Neuronal stem cell (in vitro differentiated cells): Measurements from ENCODE around the gene CLIP1.

ENCODE experiments used
- DNase-seq: peaks from one replicate; pipeline ENCODE4 v3.0.0-alpha.2; 2013; ENCODE audit warnings: low spot score
- H2AFZ ChIP-seq: one replicate; pipeline ENCODE4 v1.6.1; 2013; ENCODE audit warnings: mild to moderate bottlenecking, low read length, inconsistent platforms
- H2AK5ac ChIP-seq: 2 replicates; pipeline ENCODE4 v1.6.1; 2013; ENCODE audit warnings: low read depth, mild to moderate bottlenecking, inconsistent platforms, low read length, moderate library complexity, mixed read lengths
- H2BK120ac ChIP-seq: 2 replicates; pipeline ENCODE4 v1.6.1; 2013; ENCODE audit warnings: low read depth, mild to moderate bottlenecking, inconsistent platforms, low read length, moderate library complexity, mixed read lengths
- H2BK12ac ChIP-seq: one replicate; pipeline ENCODE4 v1.6.1; 2013; ENCODE audit warnings: low read length, inconsistent platforms
- H2BK15ac ChIP-seq: 2 replicates; pipeline ENCODE4 v1.6.1; 2013; ENCODE audit warnings: mild to moderate bottlenecking, low read length, inconsistent platforms, mixed read lengths
- H2BK5ac ChIP-seq: one replicate; pipeline ENCODE4 v1.6.1; 2013; ENCODE audit warnings: inconsistent platforms, mild to moderate bottlenecking, low read length, moderate library complexity
- H3K14ac ChIP-seq: one replicate; pipeline ENCODE4 v1.6.1; 2013; ENCODE audit warnings: low read length, inconsistent platforms
- H3K18ac ChIP-seq: 2 replicates; pipeline ENCODE4 v1.6.1; 2013; ENCODE audit warnings: low read length, inconsistent platforms
- H3K23ac ChIP-seq: 2 replicates; pipeline ENCODE4 v1.6.1; 2013; ENCODE audit warnings: low read depth, mild to moderate bottlenecking, mixed read lengths, low read length, inconsistent platforms; ENCODE audit not compliant: poor library complexity
- H3K27ac ChIP-seq: replicated peaks from 3 replicates; pipeline ENCODE4 v1.5.1; 2013; ENCODE audit warnings: low read length, inconsistent platforms
- H3K27me3 ChIP-seq, 3 experiments: 2 replicates each; pipeline ENCODE4 v1.6.1; 2013; ENCODE audit warnings: low read length in 3 of 3, mild to moderate bottlenecking in 2 of 3, inconsistent platforms in 1 of 3, low read depth in 1 of 3, mixed read lengths in 1 of 3, moderate library complexity in 1 of 3; ENCODE audit not compliant: control insufficient read depth in 3 of 3, insufficient read depth in 3 of 3
- H3K36me3 ChIP-seq, 2 donors: replicated peaks in 1 of 2; 2 replicates each; pipeline ENCODE4 v1.6.1; 2013; ENCODE audit warnings: low read length in 2 of 2; ENCODE audit not compliant: control insufficient read depth in 2 of 2, insufficient read depth in 2 of 2
- H3K4ac ChIP-seq: 2 replicates; pipeline ENCODE4 v1.6.1; 2013; ENCODE audit warnings: inconsistent platforms, mild to moderate bottlenecking, low read length, moderate library complexity
- H3K4me1 ChIP-seq, 2 donors: 1 replicate in 1 of 2; 2 replicates in 1 of 2; pipeline ENCODE4 v1.6.1; 2013; ENCODE audit warnings: low read length in 2 of 2, low read depth in 1 of 2; ENCODE audit not compliant: control insufficient read depth in 2 of 2, insufficient read depth in 1 of 2
- H3K4me2 ChIP-seq: one replicate; pipeline ENCODE4 v1.6.1; 2013; ENCODE audit warnings: mild to moderate bottlenecking, low read length, inconsistent platforms; ENCODE audit not compliant: insufficient read depth, poor library complexity, severe bottlenecking
- H3K4me3 ChIP-seq, 2 donors: 2 replicates each; pipeline ENCODE4 v1.5.1; 2013; ENCODE audit warnings: low read length in 2 of 2, mild to moderate bottlenecking in 2 of 2, inconsistent platforms in 1 of 2, moderate library complexity in 1 of 2
- H3K79me1 ChIP-seq: one replicate; pipeline ENCODE4 v1.6.1; 2013; ENCODE audit warnings: low read depth, mild to moderate bottlenecking, inconsistent platforms, low read length, moderate library complexity
- H3K9ac ChIP-seq: one replicate; pipeline ENCODE4 v1.6.1; 2013; ENCODE audit warnings: mild to moderate bottlenecking, low read depth, low read length, inconsistent platforms; ENCODE audit not compliant: poor library complexity
- H3K9me3 ChIP-seq, 2 donors: replicated peaks in 1 of 2; 2 replicates each; pipeline versions ENCODE3 to v1.6.1; 2013; ENCODE audit warnings: low read length in 2 of 2, mild to moderate bottlenecking in 2 of 2, inconsistent platforms in 1 of 2, low read depth in 1 of 2, mixed read lengths in 1 of 2, moderate library complexity in 1 of 2; ENCODE audit not compliant: control insufficient read depth in 2 of 2, insufficient read depth in 1 of 2
- H4K8ac ChIP-seq: one replicate; pipeline ENCODE4 v1.6.1; 2013; ENCODE audit warnings: low read depth, mild to moderate bottlenecking, inconsistent platforms, low read length, moderate library complexity
- H4K91ac ChIP-seq: one replicate; pipeline ENCODE4 v1.6.1; 2013; ENCODE audit warnings: low read length, low read depth, mild to moderate bottlenecking, inconsistent platforms; ENCODE audit not compliant: poor library complexity
- WGBS, 2 donors: extraction: QIAGEN DNeasy Blood & Tissue Kit; methylation state at CpG; one replicate each; pipeline ENCODE4 v1.1.7; 2013; ENCODE audit warnings: missing lambda C conversion rate in 2 of 2, mixed read lengths in 1 of 2; ENCODE audit not compliant: insufficient read length in 2 of 2, insufficient replicate concordance in 1 of 2; ENCODE audit errors: extremely low coverage in 2 of 2; 5-methylcytosine and 5-hydroxymethylcytosine counted together

Gene CLIP1

GRCh38 chr12:122230798-122231197, 191.7 kb downstream of the CLIP1 start:
- peaks cover 5 to 6% of the 10 kb centered on the region in 2 donors for H3K4me1 ChIP-seq
- no peak overlapping the region for H3K18ac ChIP-seq
- DNase-seq, result no peak
- H2BK120ac ChIP-seq, result no peak overlapping the region
- H3K27ac ChIP-seq, result no peak overlapping the region
- peak overlapping the region; percentile 25 for H3K9ac ChIP-seq
- H2AK5ac ChIP-seq, result no peak overlapping the region
- no peak overlapping the region for H2BK5ac ChIP-seq
- H3K23ac ChIP-seq, result no peak overlapping the region
- peaks cover 3% of the 10 kb centered on the region for H3K79me1 ChIP-seq
- H2BK15ac ChIP-seq, result no peak overlapping the region
- H3K4ac ChIP-seq, result no peak overlapping the region
- H3K27me3 ChIP-seq, result no peaks in the 10 kb centered on the region
- H3K4me2 ChIP-seq, result no peak overlapping the region
- no peak overlapping the region for H4K91ac ChIP-seq
- H4K8ac ChIP-seq, result no peak overlapping the region
- H2BK12ac ChIP-seq, result no peak overlapping the region
- no peak overlapping the region for H3K4me3 ChIP-seq
- no peak overlapping the region for H3K14ac ChIP-seq
- H2AFZ ChIP-seq, result no peak overlapping the region
- H3K9me3 ChIP-seq, result no peaks in the 10 kb centered on the region
- no CpG with 5 or more reads among the region's 6 CpGs for WGBS, 2 donors
- H3K36me3 ChIP-seq, result peaks cover 13 to 56% of the 10 kb centered on the region in 2 donors

- no peak overlapping the region for H2BK5ac ChIP-seq
- no CpG with 5 or more reads among the region's 5 CpGs for WGBS, 2 donors
- no peak overlapping the region for H2BK15ac ChIP-seq
- no peak overlapping the region for H3K4ac ChIP-seq
- no peak overlapping the region for H2BK12ac ChIP-seq
- H3K4me2 ChIP-seq, result no peak overlapping the region
- no peak overlapping the region for H3K14ac ChIP-seq
- H3K79me1 ChIP-seq, result peaks cover 4% of the 10 kb centered on the region
- H3K4me1 ChIP-seq, result peaks cover 11 to 23% of the 10 kb centered on the region in 2 donors
- H3K9ac ChIP-seq, result no peak overlapping the region
- no peaks in the 10 kb centered on the region for H3K9me3 ChIP-seq
- H2AK5ac ChIP-seq, result no peak overlapping the region
- no peak overlapping the region for H4K8ac ChIP-seq
- no peak overlapping the region for H3K23ac ChIP-seq
- H3K27ac ChIP-seq, result no peak overlapping the region
- no peak for DNase-seq
- no peak overlapping the region for H4K91ac ChIP-seq
- no peak overlapping the region for H2BK120ac ChIP-seq
- no peak overlapping the region for H2AFZ ChIP-seq
- peaks cover 9 to 46% of the 10 kb centered on the region in 2 donors for H3K36me3 ChIP-seq
- no peak overlapping the region for H3K18ac ChIP-seq
- no peak overlapping the region for H3K4me3 ChIP-seq
- no peaks in the 10 kb centered on the region for H3K27me3 ChIP-seq
Observed at GRCh38 chr12:122228092-122228491, 194.4 kb downstream of the CLIP1 start.

GRCh38 chr12:122227341-122227740, 195.1 kb downstream of the CLIP1 start:
- H3K14ac ChIP-seq, result no peak overlapping the region
- no peak overlapping the region for H3K9ac ChIP-seq
- H2BK5ac ChIP-seq, result no peak overlapping the region
- no peak overlapping the region for H4K8ac ChIP-seq
- H3K23ac ChIP-seq, result no peak overlapping the region
- no peak overlapping the region for H3K4me3 ChIP-seq
- peaks cover 4% of the 10 kb centered on the region for H3K79me1 ChIP-seq
- no peak overlapping the region for H3K4ac ChIP-seq
- no peak overlapping the region for H2BK15ac ChIP-seq
- H2BK12ac ChIP-seq, result no peak overlapping the region
- H2AFZ ChIP-seq, result no peak overlapping the region
- H3K4me2 ChIP-seq, result no peak overlapping the region
- H3K18ac ChIP-seq, result no peak overlapping the region
- H2AK5ac ChIP-seq, result no peak overlapping the region
- no peak overlapping the region for H4K91ac ChIP-seq
- H3K27me3 ChIP-seq, result no peaks in the 10 kb centered on the region
- no peak overlapping the region for H3K27ac ChIP-seq
- H3K36me3 ChIP-seq, result peaks cover 11 to 48% of the 10 kb centered on the region in 2 donors
- no CpG with 5 or more reads among the region's 17 CpGs for WGBS, 2 donors
- H3K9me3 ChIP-seq, result no peaks in the 10 kb centered on the region
- peaks cover 15 to 26% of the 10 kb centered on the region in 2 donors for H3K4me1 ChIP-seq
- no peak for DNase-seq
- H2BK120ac ChIP-seq, result no peak overlapping the region

- no peak for DNase-seq
- no peak overlapping the region for H3K4ac ChIP-seq
- no peak overlapping the region for H2AK5ac ChIP-seq
- H3K4me1 ChIP-seq, result peaks cover 15 to 26% of the 10 kb centered on the region in 2 donors
- no CpG with 5 or more reads among the region's 55 CpGs for WGBS, 2 donors
- no peak overlapping the region for H2BK15ac ChIP-seq
- H3K27me3 ChIP-seq, result no peaks in the 10 kb centered on the region
- no peak overlapping the region for H2BK120ac ChIP-seq
- H3K9me3 ChIP-seq, result no peaks in the 10 kb centered on the region
- H4K8ac ChIP-seq, result no peak overlapping the region
- no peak overlapping the region for H2BK5ac ChIP-seq
- no peak overlapping the region for H2BK12ac ChIP-seq
- no peak overlapping the region for H3K27ac ChIP-seq
- no peak overlapping the region for H4K91ac ChIP-seq
- H3K23ac ChIP-seq, result peak overlapping the region; percentile 66
- H3K14ac ChIP-seq, result no peak overlapping the region
- peaks cover 12 to 49% of the 10 kb centered on the region in 2 donors for H3K36me3 ChIP-seq
- H3K4me3 ChIP-seq, result peak overlapping the region; percentile 53 to 74
- no peak overlapping the region for H3K9ac ChIP-seq
- H3K4me2 ChIP-seq, result peak overlapping the region; percentile 46
- H3K18ac ChIP-seq, result no peak overlapping the region
- peaks cover 4% of the 10 kb centered on the region for H3K79me1 ChIP-seq
- peak overlapping the region; percentile 87 for H2AFZ ChIP-seq
Observed at GRCh38 chr12:122226366-122227125, 195.9 kb downstream of the CLIP1 start.
